Sigmoid colon (tissue), 7 donors: Measurements from ENCODE around the gene BRAP. TPM values are rescaled to one million over a fixed set of nuclear protein-coding genes. Genes with fewer than 3 reads are reported as not detected.
A peak's percentile ranks its signal among the peaks of the same experiment; 100 is the strongest.
"Not testable (repeated sequence)": the region's sequence is repeated elsewhere in the genome, so short reads cannot be mapped to it uniquely, and the experiment has no call there.

Source experiments
- DNase-seq: peaks from one replicate; pipeline ENCODE4 v3.0.0-alpha.2; 2019
- H3K27ac ChIP-seq, 4 donors: fragments of 200-600 bp; sonication (generic); one replicate each; pipeline ENCODE4 v1.5.1; 2016 to 2019; ENCODE audit warnings: mild to moderate bottlenecking in 1 of 4
- H3K27me3 ChIP-seq, 3 donors: fragments of 200-600 bp; sonication (generic); one replicate each; pipeline ENCODE4 v1.5.1; 2019; ENCODE audit warnings: mild to moderate bottlenecking in 1 of 3
- H3K36me3 ChIP-seq, 4 donors: fragments of 200-600 bp; sonication (generic); one replicate each; pipeline ENCODE4 v1.5.1; 2016 to 2019
- H3K4me1 ChIP-seq, 4 donors: fragments of 200-600 bp; sonication (generic); one replicate each; pipeline ENCODE4 v1.5.1; 2017 to 2019
- H3K4me3 ChIP-seq, 4 donors: fragments of 200-600 bp; sonication (generic); one replicate each; pipeline ENCODE4 v1.5.1; 2017 to 2019; ENCODE audit warnings: mild to moderate bottlenecking in 2 of 4, moderate library complexity in 1 of 4
- H3K9me3 ChIP-seq, 4 donors: fragments of 200-600 bp in 3 of 4; sonication (generic) in 3 of 4; one replicate each; pipeline versions ENCODE4 v1.5.1 to v1.6.1; 2013 to 2019
- CTCF ChIP-seq, 4 experiments: fragments of 450-650 bp in 3 of 4; fragments of 200-600 bp in 1 of 4; IDR thresholded peaks; one replicate each; pipeline ENCODE4 v1.5.1; 2016 to 2019; ENCODE audit warnings: antibody characterized with exemption in 4 of 4, mild to moderate bottlenecking in 3 of 4, moderate library complexity in 2 of 4
- EP300 ChIP-seq, 4 donors: sonication (generic); formaldehyde crosslinking; IDR thresholded peaks; one replicate each; pipeline ENCODE4 v1.6.1; 2017; ENCODE audit warnings: antibody characterized with exemption in 4 of 4
- POLR2A ChIP-seq, 2 donors: fragments of 450-650 bp; IDR thresholded peaks; one replicate each; pipeline ENCODE4 v1.6.1; 2016; ENCODE audit warnings: antibody characterized with exemption in 2 of 2, mild to moderate bottlenecking in 2 of 2, moderate library complexity in 2 of 2
- POLR2AphosphoS5 ChIP-seq, 4 donors: sonication (generic); formaldehyde crosslinking; IDR thresholded peaks; one replicate each; pipeline ENCODE4 v1.6.1; 2017; ENCODE audit warnings: antibody characterized with exemption in 4 of 4
- WGBS, 2 donors: extraction: QIAGEN DNeasy Blood & Tissue Kit; methylation state at CpG; one replicate each; pipeline ENCODE4 v1.1.7; 2013; 5-methylcytosine and 5-hydroxymethylcytosine counted together
- intact Hi-C: fragments of 100-400 bp; cut with DNase I; formaldehyde crosslinking; loops from one replicate; pipeline ENCODE4 v1.15.1; 2023
- polyA plus RNA-seq, 3 donors: library from polyadenylated mRNA; stranded (reverse); fragments of 200-250 nt; gene quantifications; one replicate each; pipeline ENCODE4 v1.2.3, GENCODE V29; 2013
- total RNA-seq, 4 donors: library from RNA; depleted of rRNA; stranded (reverse); fragments of >200 nt; gene quantifications; one replicate each; pipeline ENCODE4 v1.1.0, GENCODE V29; 2016
- donor health status: healthy with polysubstance abuse.
- donor health status: Bipolar disorder and iron deficiency.
- donor health status: healthy.

Gene BRAP
- total and polyA plus RNA-seq, 7 donors = 8.4 to 29.5 (median 19.5) TPM

DNA sequence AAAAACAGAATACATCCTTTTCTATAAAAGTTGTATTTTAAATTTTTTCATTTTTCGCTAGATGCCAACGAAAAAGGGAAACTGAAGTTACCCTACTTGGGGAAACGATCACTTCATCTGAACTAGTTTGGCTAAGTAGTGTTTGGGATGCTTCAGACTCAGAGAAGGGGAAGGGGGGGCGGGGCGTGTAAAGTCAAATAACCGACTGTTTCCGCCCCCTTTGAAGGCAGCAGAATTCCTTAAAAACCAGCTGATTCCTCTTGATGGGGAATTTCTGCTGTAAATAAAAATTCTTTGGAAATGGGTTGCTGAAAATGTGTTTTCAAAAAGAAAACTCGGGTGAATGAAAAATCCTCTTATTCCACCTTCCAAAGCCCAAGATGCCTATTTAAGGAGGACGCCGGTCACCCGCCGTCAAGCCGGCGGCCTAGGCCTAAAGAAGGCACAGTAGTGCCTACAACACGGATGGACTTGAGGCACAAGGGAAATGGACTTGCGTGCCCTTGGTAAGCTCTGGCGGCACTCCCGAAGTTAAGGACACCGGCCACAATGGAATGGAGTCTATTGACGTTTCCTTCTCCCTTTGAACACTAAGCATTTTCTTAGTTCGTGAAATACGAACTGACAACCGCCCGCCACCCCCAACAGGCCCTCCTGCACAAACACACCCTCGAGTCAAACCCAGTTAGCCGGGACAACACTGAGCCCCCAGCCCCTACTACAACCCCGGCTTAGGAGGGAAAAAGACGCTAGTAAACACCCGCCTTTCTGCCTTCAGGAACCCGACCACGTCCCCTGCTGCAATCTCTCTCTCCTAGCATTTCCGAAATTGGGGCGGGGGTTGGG lies 88.5 kb downstream of the BRAP start:
- Histone ChIP-seq H3K4me1 (peaks cover 0 to 60% (median 48%) of the 10 kb centered on the region in 4 donors), H3K4me3 (peak overlapping the region; percentile 83 to 97 (median 96)), H3K9me3 (no peaks in the 10 kb centered on the region), H3K36me3 (no peaks in the 10 kb centered on the region), H3K27ac (peak overlapping the region; percentile 96 to 99 (median 98)), H3K27me3 (no peaks in the 10 kb centered on the region)
- TF ChIP-seq CTCF (IDR thresholded peaks at IDR 0.05) = no peak
- peak in 3 of 4 donors; percentile 34 to 45 (median 43) for TF ChIP-seq POLR2AphosphoS5 (IDR thresholded peaks at IDR 0.05)
- TF ChIP-seq EP300 (IDR thresholded peaks at IDR 0.05) = no peak
- peak in 1 of 2 donors; percentile 12 for TF ChIP-seq POLR2A (IDR thresholded peaks at IDR 0.05)
- intact Hi-C loops = loop anchor here (5.0 kb wide), 2 partner anchors 40 to 90 kb away; partner anchors contain the start of genes ACAD10 and BRAP
- WGBS, 2 donors = 3 to 4% methylated on average over 33 of the region's 33 CpGs
- peak; percentile 68 for DNase-seq

- peaks cover 0 to 74% (median 60%) of the 10 kb centered on the region in 4 donors for H3K4me1 ChIP-seq
- H3K4me3 ChIP-seq = not testable (repeated sequence)
These were observed 90.4 kb downstream of the BRAP start for GRCh38 chr12:111595341-111595835.

More at GRCh38 chr12:111595341-111595835, 90.4 kb downstream of the BRAP start:
- not testable (repeated sequence) for H3K36me3 ChIP-seq, H3K9me3 ChIP-seq, H3K27me3 ChIP-seq
- peak overlapping the region; percentile 96 to 99 (median 98) for H3K27ac ChIP-seq
- DNase-seq = peak; percentile 36
- 80 to 84% methylated on average over 15 of the region's 15 CpGs for WGBS, 2 donors
- intact Hi-C loops = loop anchor here (1.0 to 5.0 kb wide), 3 partner anchors 29 to 92 kb away; partner anchors contain the start of genes ACAD10 and BRAP

Other genes starting within 250 kb of the BRAP start
- gene ATXN2, start 86.6 kb downstream of the BRAP start, total RNA-seq = 100 to 1,000 TPM in 1 of 4 donors, 10 to 100 TPM in 3; 42.5 to 119 (median 54.7) TPM
- 10 to 100 TPM in 2 of 3 donors, 1 to 10 TPM in 1; 6.5 to 24.3 (median 10.2) TPM for gene ATXN2, start 86.6 kb downstream of the BRAP start, polyA plus RNA-seq
- gene ACAD10, start 97 bp upstream of the BRAP start, total RNA-seq = 10 to 100 TPM in 3 of 4 donors, 1 to 10 TPM in 1; 9.4 to 31.0 (median 18.2) TPM
- gene ACAD10, start 97 bp upstream of the BRAP start, polyA plus RNA-seq = 10 to 100 TPM in 1 of 3 donors, 1 to 10 TPM in 2; 5.8 to 22.3 (median 6.0) TPM
- 100 to 1,000 TPM; 112 to 132 (median 126) TPM for gene ALDH2, start 81.0 kb upstream of the BRAP start, total RNA-seq
- 100 to 1,000 TPM; 195 to 348 (median 225) TPM for gene ALDH2, start 81.0 kb upstream of the BRAP start, polyA plus RNA-seq
- gene MAPKAPK5, start 156.3 kb upstream of the BRAP start, total RNA-seq = 10 to 100 TPM; 25.7 to 48.2 (median 36.8) TPM
- 10 to 100 TPM; 32.9 to 47.4 (median 46.0) TPM for gene MAPKAPK5, start 156.3 kb upstream of the BRAP start, polyA plus RNA-seq